ENCODE results near the gene ANXA8.

The ANXA8 gene

GRCh38 chr10:47449102-47449978 is 34.6 kb downstream of the ANXA8 start:
- no peak for DNase-seq (ENCODE audit: low read depth in 2 of 2)

GRCh38 chr10:47447705-47448104 is 36.2 kb downstream of the ANXA8 start:
- no peak for DNase-seq (ENCODE audit: low read depth in 2 of 2)

GRCh38 chr10:47447209-47447608 is 36.7 kb downstream of the ANXA8 start:
- no peak for DNase-seq (ENCODE audit: low read depth in 2 of 2)

GRCh38 chr10:47445720-47446119 is 38.2 kb downstream of the ANXA8 start:
- no peak for DNase-seq (ENCODE audit: low read depth in 2 of 2)

GRCh38 chr10:47444047-47444446 is 39.9 kb downstream of the ANXA8 start:
- DNase-seq (ENCODE audit: low read depth in 2 of 2) = no peak

- no peak for DNase-seq (ENCODE audit: low read depth in 2 of 2)
Measured at GRCh38 chr10:47443145-47443544, 40.8 kb downstream of the ANXA8 start.

GRCh38 chr10:47442351-47442750 is 41.6 kb downstream of the ANXA8 start:
- no peak for DNase-seq (ENCODE audit: low read depth in 2 of 2)

- DNase-seq (ENCODE audit: low read depth in 2 of 2) = no peak
Measured at GRCh38 chr10:47441938-47442337, 42.0 kb downstream of the ANXA8 start.

- no peak for DNase-seq (ENCODE audit: low read depth in 2 of 2)
Measured at GRCh38 chr10:47440207-47440606, 43.7 kb downstream of the ANXA8 start.

- no peak for DNase-seq (ENCODE audit: low read depth in 2 of 2)
Measured at GRCh38 chr10:47438857-47439474, 44.9 kb downstream of the ANXA8 start.

GRCh38 chr10:47435081-47435480 is 48.8 kb downstream of the ANXA8 start:
- no peak for DNase-seq (ENCODE audit: low read depth in 2 of 2)

GRCh38 chr10:47425813-47426419 is 58.0 kb downstream of the ANXA8 start:
- no peak for DNase-seq (ENCODE audit: low read depth in 2 of 2)

- no peak for DNase-seq (ENCODE audit: low read depth in 2 of 2)
Measured at GRCh38 chr10:47424231-47424630, 59.7 kb downstream of the ANXA8 start.

- DNase-seq (ENCODE audit: low read depth in 2 of 2) = no peak
Measured at GRCh38 chr10:47423476-47423875, 60.4 kb downstream of the ANXA8 start.

GRCh38 chr10:47421057-47421952 is 62.6 kb downstream of the ANXA8 start:
- DNase-seq (ENCODE audit: low read depth in 2 of 2) = no peak

- DNase-seq (ENCODE audit: low read depth in 2 of 2) = no peak
Measured at GRCh38 chr10:47420305-47421056, 63.4 kb downstream of the ANXA8 start.

GRCh38 chr10:47419421-47419820 is 64.5 kb downstream of the ANXA8 start:
- DNase-seq (ENCODE audit: low read depth in 2 of 2) = no peak

- DNase-seq (ENCODE audit: low read depth in 2 of 2) = no peak
Measured at GRCh38 chr10:47418966-47419365, 64.9 kb downstream of the ANXA8 start.

GRCh38 chr10:47418321-47418720 is 65.6 kb downstream of the ANXA8 start:
- no peak for DNase-seq (ENCODE audit: low read depth in 2 of 2)

Data from stimulated activated CD4-positive, alpha-beta T cell treated with anti-CD3 and anti-CD28 coated beads, Interleukin-15, amount 100 ng/mL, for 48 hours (primary cell).